MM.1S (cell line): ENCODE data around the gene LBHD1.

Experiments
- CTCF ChIP-seq: fragments of 300-600 bp; sonication (generic); IDR thresholded peaks from 2 replicates; pipeline ENCODE4 v1.5.1; 2016; ENCODE audit warnings: antibody characterized with exemption, low read length, mixed read lengths
- EZH2 ChIP-seq: fragments of 300-600 bp; sonication (generic); optimal IDR thresholded peaks from 2 replicates; pipeline ENCODE3; 2017; ENCODE audit warnings: low read depth, mild to moderate bottlenecking, antibody characterized with exemption, low read length, mixed read lengths
- EZH2phosphoT487 ChIP-seq: fragments of 300-600 bp; sonication (generic); IDR thresholded peaks from 2 replicates; pipeline ENCODE4 v1.6.1; 2018; ENCODE audit warnings: antibody characterized with exemption, low read length

GRCh38 chr11:62689421-62690183 lies 17.5 kb upstream of the LBHD1 start, which contains the start of gene LRRN4CL:
- no peak for TF ChIP-seq CTCF
- no peak for TF ChIP-seq EZH2phosphoT487
- no peak for TF ChIP-seq EZH2
